Measurements from ENCODE around the gene HPCAL1.
"Not testable (repeated sequence)": the region's sequence is repeated elsewhere in the genome, so short reads cannot be mapped to it uniquely, and the experiment has no call there.

Gene HPCAL1

GRCh38 chr2:10442469-10443126 lies 139.9 kb downstream of the HPCAL1 start:
- DNase-seq (ENCODE audit: low spot score): not testable (repeated sequence)

DNA sequence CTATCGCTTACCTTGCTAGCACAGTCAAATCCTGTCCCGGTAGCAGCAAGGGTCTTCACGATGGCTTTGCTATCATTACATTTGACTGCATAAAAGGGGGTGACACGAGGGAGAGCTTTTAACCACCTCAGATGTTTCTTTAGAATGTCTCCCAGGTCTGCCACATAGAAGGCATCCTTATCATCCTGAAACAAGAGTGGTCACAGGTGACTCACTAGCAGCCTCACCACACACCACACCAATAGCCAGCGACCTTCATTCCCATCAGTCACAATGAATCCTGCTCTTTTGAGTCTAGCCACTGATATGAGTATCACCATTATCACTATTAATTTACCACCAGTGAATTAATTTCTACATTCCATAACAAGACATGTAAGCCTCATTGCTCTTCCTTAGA lies 141.8 kb downstream of the HPCAL1 start:
- DNase-seq (ENCODE audit: low spot score): no peak

GRCh38 chr2:10446631-10447030 lies 143.9 kb downstream of the HPCAL1 start:
- no peak for DNase-seq (ENCODE audit: low spot score)

DNA sequence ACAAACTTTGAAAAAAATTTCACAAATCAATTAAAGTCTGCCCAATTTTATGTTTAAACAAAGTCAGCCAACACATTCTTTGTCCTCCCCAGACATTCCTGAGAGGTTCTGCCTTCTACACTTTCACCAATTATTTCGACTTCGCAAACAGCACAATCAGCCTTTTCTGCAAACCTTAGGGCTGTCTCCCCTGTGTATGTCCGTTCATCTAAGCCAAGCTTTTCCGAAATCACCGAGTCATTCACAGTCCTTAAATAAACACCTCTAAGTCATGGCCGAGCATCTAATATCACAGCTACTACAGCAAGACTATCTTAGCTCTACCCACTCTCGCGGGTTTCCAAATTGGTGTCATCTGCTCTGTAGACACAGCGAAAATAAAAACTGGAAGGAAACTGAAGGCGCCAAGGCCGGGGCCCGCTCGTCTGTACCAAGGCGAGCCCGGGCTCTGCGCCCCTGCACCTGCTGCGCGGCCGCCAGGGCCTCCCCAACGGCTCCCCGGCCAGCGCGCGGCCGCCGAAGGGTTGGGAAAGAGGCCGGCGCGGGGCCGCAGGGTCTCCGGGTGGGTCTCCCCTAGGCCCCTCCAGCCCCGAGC lies 144.7 kb downstream of the HPCAL1 start:
- DNase-seq (ENCODE audit: low spot score): peak; percentile 50

DNA sequence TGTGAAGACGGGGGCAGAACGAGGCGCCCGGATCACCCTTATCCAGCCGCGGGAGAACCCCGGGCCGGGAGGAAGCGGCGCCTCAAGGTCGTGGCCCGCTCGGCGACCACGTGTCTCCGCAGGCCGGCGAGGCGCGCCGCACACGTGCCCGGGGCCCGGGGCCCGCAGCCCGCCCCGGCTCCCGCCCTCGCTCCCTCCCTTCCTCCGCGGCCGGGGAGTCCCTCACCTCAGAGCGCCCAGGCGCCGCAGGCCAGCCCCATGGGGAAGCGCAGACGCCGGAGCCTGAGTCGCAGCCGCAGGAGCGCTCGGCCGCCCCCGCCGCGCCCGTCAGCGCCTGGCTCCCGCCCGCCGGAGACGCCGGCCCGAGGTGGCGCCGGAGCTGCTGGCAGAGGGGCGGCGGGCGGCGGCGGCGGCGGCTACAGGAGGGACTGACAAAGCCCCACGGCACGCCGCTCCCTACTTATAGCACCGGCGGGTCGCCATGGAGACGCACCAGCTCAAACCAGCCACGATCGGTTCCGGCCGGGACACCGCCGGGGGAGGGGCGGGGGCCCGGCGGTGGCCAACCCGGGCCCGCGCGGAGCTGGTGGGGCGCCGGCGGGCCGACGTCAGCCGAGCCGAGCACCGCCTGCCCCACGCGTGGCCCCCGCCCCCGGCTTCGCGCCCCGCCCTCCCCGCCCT lies 145.3 kb downstream of the HPCAL1 start, which contains the start of gene ODC1:
Gene ODC1, minus strand, starts transcription at position 433 of the 681 bp plus-strand sequence. CDS start 3,295 bp downstream, outside the sequence.
- peak; percentile 71 for DNase-seq (ENCODE audit: low spot score)

- DNase-seq (ENCODE audit: low spot score): peak; percentile 99
These were observed 146.1 kb downstream of the HPCAL1 start for GRCh38 chr2:10448576-10449485.

- no peak for DNase-seq (ENCODE audit: low spot score)
These were observed 146.8 kb downstream of the HPCAL1 start for GRCh38 chr2:10449486-10449831.

DNA sequence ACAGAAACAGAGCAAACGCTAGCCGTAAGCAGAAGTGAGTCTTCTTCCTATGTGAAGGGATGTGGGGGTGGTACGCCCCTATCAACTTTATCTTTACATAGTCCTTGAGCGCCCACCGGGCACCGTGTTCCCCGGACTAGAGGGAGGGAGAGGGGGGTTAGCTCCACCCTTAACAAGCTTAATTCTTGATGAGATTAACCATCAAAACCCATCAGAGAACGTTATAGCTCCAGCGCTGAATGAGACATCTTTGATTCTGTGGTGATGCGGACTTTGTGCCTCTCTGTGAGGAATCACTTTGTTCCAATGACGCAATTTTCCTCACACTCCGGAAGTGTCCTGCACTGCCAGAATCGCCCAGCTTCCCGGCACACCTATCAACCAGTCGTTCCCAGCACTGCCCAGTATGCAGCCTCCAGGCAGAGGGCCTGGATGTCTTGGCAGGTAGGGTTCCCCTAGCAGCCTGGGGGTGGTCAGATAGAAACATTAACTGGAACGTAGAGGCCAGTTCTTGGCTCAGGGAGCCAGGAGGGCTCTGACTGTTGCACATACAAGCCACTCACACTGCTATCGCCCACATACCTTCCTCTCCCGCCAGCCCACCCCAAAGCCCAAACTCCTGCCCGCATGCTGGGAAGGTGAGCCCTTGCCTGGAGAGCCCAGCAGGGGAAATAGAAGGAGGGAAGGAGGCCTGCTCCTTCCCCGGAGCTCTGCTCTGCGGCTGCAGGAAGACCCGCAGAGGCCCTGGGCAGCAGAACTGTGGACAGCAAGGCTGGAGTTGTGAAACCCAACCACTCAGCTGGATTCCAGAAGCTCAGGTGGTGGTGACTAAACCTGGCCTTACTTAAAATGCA lies 147.4 kb downstream of the HPCAL1 start:
- DNase-seq (ENCODE audit: low spot score): no peak

- no peak for DNase-seq (ENCODE audit: low spot score)
These were observed 149.1 kb downstream of the HPCAL1 start for GRCh38 chr2:10451819-10452218.

GRCh38 chr2:10452312-10452711 lies 149.6 kb downstream of the HPCAL1 start:
- no peak for DNase-seq (ENCODE audit: low spot score)

DNA sequence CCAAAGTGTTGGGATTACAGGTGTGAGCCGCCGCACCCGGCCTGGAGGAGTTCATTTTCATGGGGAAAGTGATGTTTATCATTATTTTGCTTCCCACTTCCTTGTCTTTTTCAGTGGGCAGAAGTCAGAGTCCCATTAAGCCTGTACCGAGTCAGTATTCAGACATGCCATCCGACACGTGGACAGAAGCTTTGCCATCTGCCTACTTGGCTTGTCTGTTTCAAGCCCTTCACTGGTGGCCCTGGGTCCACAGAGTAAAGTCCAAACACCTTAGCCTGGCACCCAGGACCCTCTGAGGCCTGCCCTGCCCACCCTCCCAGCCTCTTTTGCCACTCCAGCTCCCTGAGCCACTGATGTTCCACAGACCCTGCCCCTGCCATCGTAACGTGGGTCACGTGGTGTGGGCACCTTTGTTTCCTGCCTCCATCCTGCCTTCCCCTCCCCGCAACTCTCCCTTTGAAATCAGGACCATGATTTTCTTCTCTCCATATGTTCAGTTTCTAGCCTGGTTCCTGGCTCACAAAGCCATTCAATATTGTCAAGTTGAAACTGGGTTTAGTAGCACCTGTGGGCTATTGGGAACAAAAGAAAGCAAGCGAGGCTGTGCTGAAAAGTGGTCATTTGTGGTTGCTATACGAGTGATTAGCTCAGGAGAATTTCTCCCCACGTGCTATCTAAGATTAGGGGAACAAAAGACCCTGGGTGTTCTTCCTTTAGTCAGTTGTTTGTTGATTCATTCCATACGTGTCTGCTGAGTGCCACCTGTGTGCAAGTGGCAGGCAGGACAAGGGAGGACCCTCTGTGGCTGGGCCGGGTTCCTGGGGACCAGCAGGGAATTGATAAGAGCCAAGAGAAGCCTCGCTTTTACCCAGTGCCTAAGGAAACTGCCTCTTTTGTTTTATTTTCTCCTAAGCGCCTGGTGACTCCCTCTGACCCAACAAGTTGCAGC lies 150.5 kb downstream of the HPCAL1 start:
- no peak for DNase-seq (ENCODE audit: low spot score)

DNA sequence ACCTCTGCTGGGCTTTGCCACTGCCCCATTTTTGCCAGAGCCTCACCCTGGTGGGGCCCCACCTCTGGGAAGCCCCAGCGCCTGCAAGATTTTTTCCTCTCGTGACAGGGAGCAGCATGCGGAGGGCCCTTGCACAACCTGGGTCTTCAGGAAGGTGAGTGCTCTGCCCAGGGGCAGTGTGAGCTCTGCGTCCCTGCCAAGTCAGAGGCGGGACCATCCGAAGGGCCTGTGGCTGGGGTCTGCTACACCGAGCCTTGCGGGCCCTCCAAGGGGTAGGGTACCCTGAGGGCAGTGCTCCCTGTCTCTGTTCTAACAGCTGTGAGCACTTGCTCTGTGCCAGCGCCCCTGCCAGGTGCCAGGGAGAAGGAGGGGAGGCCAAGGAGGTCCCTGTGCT lies 151.2 kb downstream of the HPCAL1 start:
- DNase-seq (ENCODE audit: low spot score): no peak

- DNase-seq (ENCODE audit: low spot score): no peak
These were observed 151.8 kb downstream of the HPCAL1 start for GRCh38 chr2:10454505-10454904.

GRCh38 chr2:10457195-10457594 lies 154.5 kb downstream of the HPCAL1 start:
- not testable (repeated sequence) for DNase-seq (ENCODE audit: low spot score)

- no peak for DNase-seq (ENCODE audit: low spot score)
These were observed 155.3 kb downstream of the HPCAL1 start for GRCh38 chr2:10457846-10458598.

DNA sequence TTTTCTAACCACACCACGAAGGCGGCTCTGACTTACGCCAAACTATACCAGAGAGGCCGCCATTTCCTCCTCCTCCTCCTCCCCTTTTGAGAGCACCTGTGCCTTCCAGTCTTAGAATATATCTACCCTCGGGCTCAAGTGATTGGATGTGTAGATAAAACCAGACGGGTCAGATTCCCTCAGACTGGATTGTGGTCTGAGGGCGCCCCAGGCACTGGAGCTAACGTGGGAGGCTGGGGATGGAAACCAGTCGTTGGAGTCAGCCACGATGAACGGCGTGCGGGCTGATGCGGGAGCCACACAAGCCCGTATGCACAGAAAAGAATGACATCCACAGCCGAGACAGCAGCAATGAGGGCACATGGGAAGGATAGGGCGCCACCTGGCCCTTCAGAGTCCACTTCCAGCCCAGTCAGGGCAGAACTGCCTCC lies 157.7 kb downstream of the HPCAL1 start:
- DNase-seq (ENCODE audit: low spot score): no peak

DNA sequence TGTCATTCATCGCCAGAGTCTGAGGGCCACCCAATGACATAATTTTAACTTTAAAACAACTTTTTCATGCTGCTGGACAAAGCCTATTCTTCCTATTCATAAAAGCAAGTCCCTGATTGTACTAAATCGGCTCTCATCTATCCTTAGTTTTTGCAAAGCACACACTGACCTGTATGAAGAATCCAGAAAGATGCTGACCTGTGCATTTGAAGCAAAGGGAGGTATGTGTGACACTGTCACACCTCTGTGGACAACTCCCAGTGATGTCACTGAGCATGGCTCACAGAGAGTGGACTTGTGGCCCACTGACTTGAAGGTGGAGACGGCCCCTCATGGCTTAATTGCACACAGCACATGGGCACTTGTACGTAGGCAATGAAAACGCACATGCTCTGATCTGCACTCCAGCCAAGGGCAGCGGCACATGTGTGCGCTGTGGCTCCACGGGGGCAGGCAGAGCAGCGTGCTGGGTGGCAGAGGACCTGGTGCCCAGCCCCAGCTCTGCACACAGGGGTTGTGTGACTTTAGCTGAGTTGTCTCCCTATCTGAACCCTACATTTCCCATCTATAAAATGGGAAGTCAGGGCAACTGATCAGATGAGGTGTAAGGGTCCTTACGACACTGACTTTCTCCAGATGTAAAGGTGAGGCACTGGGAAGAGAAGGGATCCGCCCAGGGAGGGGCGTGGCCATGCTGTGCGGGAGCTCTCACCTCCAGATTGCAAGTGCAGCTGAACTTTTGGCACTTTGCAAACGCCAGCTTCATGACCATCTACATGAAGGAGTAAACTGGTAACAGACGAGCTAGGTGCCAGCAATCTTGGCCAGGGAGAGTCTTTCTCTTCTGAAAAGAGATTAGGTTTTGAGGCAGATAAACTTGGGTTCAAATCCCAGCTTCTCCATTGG lies 159.7 kb downstream of the HPCAL1 start:
- no peak for DNase-seq (ENCODE audit: low spot score)

DNA sequence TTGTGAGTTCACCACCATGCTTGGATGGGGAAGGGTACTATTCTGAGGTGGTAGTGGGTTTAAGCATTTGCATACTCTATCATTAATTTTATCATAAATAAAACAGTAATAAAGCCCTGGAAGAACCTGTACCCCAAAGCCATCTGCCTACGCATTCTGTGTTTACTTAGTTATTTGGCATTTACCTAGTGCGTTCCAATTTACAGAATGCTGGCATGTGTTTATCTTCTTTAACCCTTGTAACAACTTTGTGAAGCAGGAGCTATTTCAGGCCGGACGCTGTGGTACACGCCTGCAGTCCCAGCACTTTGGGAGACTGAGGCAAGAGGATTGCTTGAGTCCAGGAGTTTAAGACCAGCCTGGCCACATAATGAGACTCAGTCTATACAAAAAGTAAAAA lies 163.2 kb downstream of the HPCAL1 start:
- DNase-seq (ENCODE audit: low spot score): no peak
